Measurements from ENCODE around the gene LRP11.
"Not testable (repeated sequence)": the region's sequence is repeated elsewhere in the genome, so short reads cannot be mapped to it uniquely, and the experiment has no call there.

Gene LRP11

DNA sequence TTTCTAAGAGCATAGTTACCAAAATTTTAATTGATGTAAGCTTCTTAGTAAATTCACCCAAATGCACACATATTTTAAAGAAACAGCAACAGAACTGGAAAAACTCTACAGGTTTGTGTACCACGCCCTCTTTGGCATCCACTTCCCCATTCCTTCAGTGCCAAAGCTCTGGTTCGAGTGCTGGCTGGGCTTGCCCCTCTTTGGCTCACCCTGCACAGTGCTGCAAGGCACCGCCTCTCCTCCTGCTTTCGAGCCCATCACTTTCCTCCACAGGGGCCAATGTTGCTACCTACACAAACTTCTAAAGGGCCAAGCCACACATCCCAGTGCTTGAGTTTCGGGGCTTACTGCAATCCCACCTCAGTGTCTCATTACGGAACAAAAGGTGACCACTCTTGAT lies 9.6 kb downstream of the LRP11 start:
- Histone ChIP-seq H3F3A (ENCODE audit: insufficient read depth, low read length) (no peaks in the 10 kb centered on the region), H3K36me3 (replicated peaks; ENCODE audit: insufficient read depth, low read length) (no peaks in the 10 kb centered on the region), H3K4me3 (ENCODE audit: low read length) (no peak overlapping the region), H3K9me2 (replicated peaks; ENCODE audit: insufficient read depth, low read length) (no peaks in the 10 kb centered on the region), H3K27ac (ENCODE audit: low read length) (no peak overlapping the region), H3K27me3 (replicated peaks; ENCODE audit: insufficient read depth, low read length) (no peaks in the 10 kb centered on the region), H3K9ac (ENCODE audit: low read length) (no peak overlapping the region), H3K9me3 (replicated peaks; ENCODE audit: insufficient read depth, low read length) (no peaks in the 10 kb centered on the region), H3K4me1 (ENCODE audit: low read length) (no peaks in the 10 kb centered on the region), H2AFZ (ENCODE audit: low read length) (no peak overlapping the region), H3K79me2 (ENCODE audit: low read length) (no peaks in the 10 kb centered on the region), H4K20me1 (ENCODE audit: insufficient read depth, low read length) (no peaks in the 10 kb centered on the region), H3K4me2 (ENCODE audit: low read depth, low read length) (no peak overlapping the region)
- TF ChIP-seq, protein P1, sequence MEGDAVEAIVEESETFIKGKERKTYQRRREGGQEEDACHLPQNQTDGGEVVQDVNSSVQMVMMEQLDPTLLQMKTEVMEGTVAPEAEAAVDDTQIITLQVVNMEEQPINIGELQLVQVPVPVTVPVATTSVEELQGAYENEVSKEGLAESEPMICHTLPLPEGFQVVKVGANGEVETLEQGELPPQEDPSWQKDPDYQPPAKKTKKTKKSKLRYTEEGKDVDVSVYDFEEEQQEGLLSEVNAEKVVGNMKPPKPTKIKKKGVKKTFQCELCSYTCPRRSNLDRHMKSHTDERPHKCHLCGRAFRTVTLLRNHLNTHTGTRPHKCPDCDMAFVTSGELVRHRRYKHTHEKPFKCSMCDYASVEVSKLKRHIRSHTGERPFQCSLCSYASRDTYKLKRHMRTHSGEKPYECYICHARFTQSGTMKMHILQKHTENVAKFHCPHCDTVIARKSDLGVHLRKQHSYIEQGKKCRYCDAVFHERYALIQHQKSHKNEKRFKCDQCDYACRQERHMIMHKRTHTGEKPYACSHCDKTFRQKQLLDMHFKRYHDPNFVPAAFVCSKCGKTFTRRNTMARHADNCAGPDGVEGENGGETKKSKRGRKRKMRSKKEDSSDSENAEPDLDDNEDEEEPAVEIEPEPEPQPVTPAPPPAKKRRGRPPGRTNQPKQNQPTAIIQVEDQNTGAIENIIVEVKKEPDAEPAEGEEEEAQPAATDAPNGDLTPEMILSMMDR (IDR thresholded peaks at IDR 0.05; ENCODE audit: low read length) = no peak
- TF ChIP-seq EZH2phosphoT487 (IDR thresholded peaks at IDR 0.05; ENCODE audit: low read length) (no peak), EZH2 (optimal IDR thresholded peaks at IDR 0.05; ENCODE audit: low read depth, low read length) (no peak)
- no peak for DNase-seq

- H3K27me3 ChIP-seq (replicated peaks; ENCODE audit: insufficient read depth, low read length); H4K20me1 ChIP-seq (ENCODE audit: insufficient read depth, low read length); H3K4me2 ChIP-seq (ENCODE audit: low read depth, low read length); H3K9ac ChIP-seq (ENCODE audit: low read length); H3K4me1 ChIP-seq (ENCODE audit: low read length); H3K36me3 ChIP-seq (replicated peaks; ENCODE audit: insufficient read depth, low read length); H3K27ac ChIP-seq (ENCODE audit: low read length); H3K4me3 ChIP-seq (ENCODE audit: low read length); H3K9me2 ChIP-seq (replicated peaks; ENCODE audit: insufficient read depth, low read length); H3K9me3 ChIP-seq (replicated peaks; ENCODE audit: insufficient read depth, low read length); H3F3A ChIP-seq (ENCODE audit: insufficient read depth, low read length); DNase-seq; H3K79me2 ChIP-seq (ENCODE audit: low read length); H2AFZ ChIP-seq (ENCODE audit: low read length): not testable (repeated sequence)
Measured at GRCh38 chr6:149854017-149854416, 10.1 kb downstream of the LRP11 start.

DNA sequence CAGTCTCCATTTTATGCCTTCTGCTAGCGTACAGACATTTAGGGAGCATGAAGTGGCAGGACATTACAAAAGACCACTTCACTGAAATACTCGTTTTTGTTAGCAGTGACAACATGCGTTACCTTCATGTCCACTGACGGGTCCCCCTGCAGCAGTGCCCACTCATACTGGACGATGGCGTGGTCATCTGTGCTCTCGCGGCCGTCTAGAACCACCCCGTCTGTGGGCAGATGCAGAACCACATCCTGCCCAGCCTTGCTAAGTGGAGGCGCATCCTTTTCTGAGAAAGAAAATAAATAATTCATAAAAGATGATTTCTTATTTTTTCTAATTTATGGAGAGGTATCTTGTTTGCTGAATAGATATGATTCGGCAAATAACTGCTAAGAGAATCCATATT lies 11.3 kb downstream of the LRP11 start:
- Histone ChIP-seq H3K9me2 (replicated peaks; ENCODE audit: insufficient read depth, low read length) (no peaks in the 10 kb centered on the region), H3K27me3 (replicated peaks; ENCODE audit: insufficient read depth, low read length) (no peaks in the 10 kb centered on the region), H3K9ac (ENCODE audit: low read length) (no peak overlapping the region), H3K4me3 (ENCODE audit: low read length) (no peak overlapping the region), H3K4me1 (ENCODE audit: low read length) (no peaks in the 10 kb centered on the region), H3K36me3 (replicated peaks; ENCODE audit: insufficient read depth, low read length) (no peaks in the 10 kb centered on the region), H3K27ac (ENCODE audit: low read length) (no peak overlapping the region), H3F3A (ENCODE audit: insufficient read depth, low read length) (no peaks in the 10 kb centered on the region), H3K79me2 (ENCODE audit: low read length) (no peaks in the 10 kb centered on the region), H2AFZ (ENCODE audit: low read length) (no peak overlapping the region), H4K20me1 (ENCODE audit: insufficient read depth, low read length) (no peaks in the 10 kb centered on the region), H3K9me3 (replicated peaks; ENCODE audit: insufficient read depth, low read length) (no peaks in the 10 kb centered on the region), H3K4me2 (ENCODE audit: low read depth, low read length) (no peak overlapping the region)
- no peak for TF ChIP-seq EZH2phosphoT487 (IDR thresholded peaks at IDR 0.05; ENCODE audit: low read length)
- DNase-seq = no peak

- no peak overlapping the region for H2AFZ ChIP-seq (ENCODE audit: low read length)
- no peak overlapping the region for H3K27ac ChIP-seq (ENCODE audit: low read length)
- no peaks in the 10 kb centered on the region for H4K20me1 ChIP-seq (ENCODE audit: insufficient read depth, low read length)
- H3K79me2 ChIP-seq (ENCODE audit: low read length) = no peaks in the 10 kb centered on the region
- H3K4me2 ChIP-seq (ENCODE audit: low read depth, low read length) = no peak overlapping the region
- H3K36me3 ChIP-seq (replicated peaks; ENCODE audit: insufficient read depth, low read length) = no peaks in the 10 kb centered on the region
- H3F3A ChIP-seq (ENCODE audit: insufficient read depth, low read length) = no peaks in the 10 kb centered on the region
- no peaks in the 10 kb centered on the region for H3K9me2 ChIP-seq (replicated peaks; ENCODE audit: insufficient read depth, low read length)
- H3K9me3 ChIP-seq (replicated peaks; ENCODE audit: insufficient read depth, low read length) = no peaks in the 10 kb centered on the region
- H3K27me3 ChIP-seq (replicated peaks; ENCODE audit: insufficient read depth, low read length) = no peaks in the 10 kb centered on the region
- no peak for DNase-seq
- no peaks in the 10 kb centered on the region for H3K4me1 ChIP-seq (ENCODE audit: low read length)
- no peak for TF ChIP-seq EZH2phosphoT487 (IDR thresholded peaks at IDR 0.05; ENCODE audit: low read length)
- TF ChIP-seq EZH2 (optimal IDR thresholded peaks at IDR 0.05; ENCODE audit: low read depth, low read length) = no peak
- TF ChIP-seq, protein P1 (IDR thresholded peaks at IDR 0.05; ENCODE audit: low read length) = no peak
- H3K4me3 ChIP-seq (ENCODE audit: low read length) = no peak overlapping the region
- H3K9ac ChIP-seq (ENCODE audit: low read length) = no peak overlapping the region
Measured at GRCh38 chr6:149852180-149852579, 12.0 kb downstream of the LRP11 start.

Measured in MM.1S (cell line).